HS-27A (cell line): ENCODE results near the gene DAD1.
"Not testable (repeated sequence)": the region's sequence is repeated elsewhere in the genome, so short reads cannot be mapped to it uniquely, and the experiment has no call there.

ENCODE experiments used
- DNase-seq: peaks from one replicate; pipeline ENCODE4 v3.0.0-alpha.2; 2012; ENCODE audit warnings: low read depth, missing footprints

Gene DAD1

GRCh38 chr14:22552001-22552826, 36.8 kb downstream of the DAD1 start:
- no peak for DNase-seq

- no peak for DNase-seq
These were observed 37.4 kb downstream of the DAD1 start for GRCh38 chr14:22551605-22551997.

DNA sequence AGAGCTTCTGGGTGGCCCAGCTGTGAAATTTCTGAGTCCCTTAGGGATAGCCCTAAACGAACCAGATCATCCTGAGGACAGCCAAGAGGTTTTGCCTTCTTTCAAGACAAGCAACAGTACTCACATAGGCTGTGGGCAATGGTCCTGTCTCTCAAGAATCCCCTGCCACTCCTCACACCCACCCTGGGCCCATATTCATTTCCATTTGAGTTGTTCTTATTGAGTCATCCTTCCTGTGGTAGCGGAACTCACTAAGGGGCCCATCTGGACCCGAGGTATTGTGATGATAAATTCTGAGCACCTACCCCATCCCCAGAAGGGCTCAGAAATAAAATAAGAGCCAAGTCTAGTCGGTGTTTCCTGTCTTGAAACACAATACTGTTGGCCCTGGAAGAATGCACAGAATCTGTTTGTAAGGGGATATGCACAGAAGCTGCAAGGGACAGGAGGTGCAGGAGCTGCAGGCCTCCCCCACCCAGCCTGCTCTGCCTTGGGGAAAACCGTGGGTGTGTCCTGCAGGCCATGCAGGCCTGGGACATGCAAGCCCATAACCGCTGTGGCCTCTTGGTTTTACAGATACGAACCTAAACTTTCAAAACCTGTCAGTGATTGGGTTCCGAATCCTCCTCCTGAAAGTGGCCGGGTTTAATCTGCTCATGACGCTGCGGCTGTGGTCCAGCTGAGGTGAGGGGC, 38.9 kb downstream of the DAD1 start:
- no peak for DNase-seq

DNA sequence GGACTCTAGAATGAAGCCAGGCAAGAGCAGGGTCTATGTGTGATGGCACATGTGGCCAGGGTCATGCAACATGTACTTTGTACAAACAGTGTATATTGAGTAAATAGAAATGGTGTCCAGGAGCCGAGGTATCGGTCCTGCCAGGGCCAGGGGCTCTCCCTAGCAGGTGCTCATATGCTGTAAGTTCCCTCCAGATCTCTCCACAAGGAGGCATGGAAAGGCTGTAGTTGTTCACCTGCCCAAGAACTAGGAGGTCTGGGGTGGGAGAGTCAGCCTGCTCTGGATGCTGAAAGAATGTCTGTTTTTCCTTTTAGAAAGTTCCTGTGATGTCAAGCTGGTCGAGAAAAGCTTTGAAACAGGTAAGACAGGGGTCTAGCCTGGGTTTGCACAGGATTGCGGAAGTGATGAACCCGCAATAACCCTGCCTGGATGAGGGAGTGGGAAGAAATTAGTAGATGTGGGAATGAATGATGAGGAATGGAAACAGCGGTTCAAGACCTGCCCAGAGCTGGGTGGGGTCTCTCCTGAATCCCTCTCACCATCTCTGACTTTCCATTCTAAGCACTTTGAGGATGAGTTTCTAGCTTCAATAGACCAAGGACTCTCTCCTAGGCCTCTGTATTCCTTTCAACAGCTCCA, 39.6 kb downstream of the DAD1 start:
- no peak for DNase-seq

GRCh38 chr14:22547948-22548750, 40.9 kb downstream of the DAD1 start:
- DNase-seq = no peak

DNA sequence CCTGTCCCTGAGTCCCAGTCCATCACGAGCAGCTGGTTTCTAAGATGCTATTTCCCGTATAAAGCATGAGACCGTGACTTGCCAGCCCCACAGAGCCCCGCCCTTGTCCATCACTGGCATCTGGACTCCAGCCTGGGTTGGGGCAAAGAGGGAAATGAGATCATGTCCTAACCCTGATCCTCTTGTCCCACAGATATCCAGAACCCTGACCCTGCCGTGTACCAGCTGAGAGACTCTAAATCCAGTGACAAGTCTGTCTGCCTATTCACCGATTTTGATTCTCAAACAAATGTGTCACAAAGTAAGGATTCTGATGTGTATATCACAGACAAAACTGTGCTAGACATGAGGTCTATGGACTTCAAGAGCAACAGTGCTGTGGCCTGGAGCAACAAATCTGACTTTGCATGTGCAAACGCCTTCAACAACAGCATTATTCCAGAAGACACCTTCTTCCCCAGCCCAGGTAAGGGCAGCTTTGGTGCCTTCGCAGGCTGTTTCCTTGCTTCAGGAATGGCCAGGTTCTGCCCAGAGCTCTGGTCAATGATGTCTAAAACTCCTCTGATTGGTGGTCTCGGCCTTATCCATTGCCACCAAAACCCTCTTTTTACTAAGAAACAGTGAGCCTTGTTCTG, 41.6 kb downstream of the DAD1 start:
- DNase-seq = peak; percentile 50

- DNase-seq = no peak
These were observed 42.3 kb downstream of the DAD1 start for GRCh38 chr14:22546722-22547071.

DNA sequence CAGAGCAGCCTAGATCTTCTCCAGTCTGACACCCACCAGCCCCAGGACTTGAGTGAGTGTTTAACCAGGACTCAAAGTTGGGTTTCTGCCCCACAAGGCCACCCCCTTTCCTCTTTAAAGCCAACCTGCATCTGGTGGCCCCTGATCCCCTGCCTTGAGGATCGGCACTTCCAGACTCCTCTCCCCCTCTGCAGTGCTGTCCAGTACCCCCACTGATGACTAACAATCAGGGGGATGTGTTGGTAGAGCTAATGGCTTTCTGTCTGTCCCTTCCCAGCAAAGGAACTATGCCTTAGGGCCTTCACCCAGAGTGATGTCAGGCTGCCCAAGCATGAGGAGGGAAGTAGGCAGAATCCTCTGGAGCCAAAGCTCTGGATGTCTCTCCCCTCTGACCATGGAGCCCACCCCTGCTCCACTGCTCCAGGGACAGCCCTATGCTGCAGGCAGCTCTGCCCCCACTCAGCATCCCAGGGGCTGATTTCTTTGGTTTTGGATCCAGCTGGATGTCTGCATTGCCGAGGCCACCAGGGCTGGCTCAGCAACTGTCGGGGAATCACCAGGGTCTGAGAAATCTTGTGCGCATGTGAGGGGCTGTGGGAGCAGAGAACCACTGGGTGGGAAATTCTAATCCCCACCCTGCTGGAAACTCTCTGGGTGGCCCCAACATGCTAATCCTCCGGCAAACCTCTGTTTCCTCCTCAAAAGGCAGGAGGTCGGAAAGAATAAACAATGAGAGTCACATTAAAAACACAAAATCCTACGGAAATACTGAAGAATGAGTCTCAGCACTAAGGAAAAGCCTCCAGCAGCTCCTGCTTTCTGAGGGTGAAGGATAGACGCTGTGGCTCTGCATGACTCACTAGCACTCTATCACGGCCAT, 42.9 kb downstream of the DAD1 start:
- DNase-seq = peak; percentile 74

DNA sequence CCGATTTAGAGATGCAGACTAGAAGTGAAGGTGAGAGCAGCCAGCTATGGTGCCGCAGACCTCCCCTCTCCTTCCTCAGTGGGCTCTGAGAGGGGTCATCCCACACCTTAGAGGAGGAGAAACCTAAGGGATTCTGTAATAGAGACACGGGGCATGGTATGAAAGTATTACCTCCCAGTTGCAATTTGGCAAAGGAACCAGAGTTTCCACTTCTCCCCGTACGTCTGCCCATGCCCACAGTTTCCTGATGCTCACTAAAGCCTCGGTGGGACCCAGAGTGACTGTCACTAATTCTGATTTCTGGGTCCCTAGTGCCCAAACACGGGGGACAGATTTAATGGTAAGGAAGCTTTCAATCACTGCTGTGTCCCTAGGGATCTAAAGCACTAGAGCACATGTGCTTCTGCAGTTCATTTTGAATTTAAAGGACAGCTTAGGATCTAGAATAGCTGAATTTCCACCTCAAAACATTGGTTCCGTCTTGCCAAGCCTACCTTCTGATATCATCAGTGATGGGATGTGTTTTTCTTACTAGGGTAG, 44.1 kb downstream of the DAD1 start:
- no peak for DNase-seq

- no peak for DNase-seq
These were observed 44.6 kb downstream of the DAD1 start for GRCh38 chr14:22544406-22544805.

DNA sequence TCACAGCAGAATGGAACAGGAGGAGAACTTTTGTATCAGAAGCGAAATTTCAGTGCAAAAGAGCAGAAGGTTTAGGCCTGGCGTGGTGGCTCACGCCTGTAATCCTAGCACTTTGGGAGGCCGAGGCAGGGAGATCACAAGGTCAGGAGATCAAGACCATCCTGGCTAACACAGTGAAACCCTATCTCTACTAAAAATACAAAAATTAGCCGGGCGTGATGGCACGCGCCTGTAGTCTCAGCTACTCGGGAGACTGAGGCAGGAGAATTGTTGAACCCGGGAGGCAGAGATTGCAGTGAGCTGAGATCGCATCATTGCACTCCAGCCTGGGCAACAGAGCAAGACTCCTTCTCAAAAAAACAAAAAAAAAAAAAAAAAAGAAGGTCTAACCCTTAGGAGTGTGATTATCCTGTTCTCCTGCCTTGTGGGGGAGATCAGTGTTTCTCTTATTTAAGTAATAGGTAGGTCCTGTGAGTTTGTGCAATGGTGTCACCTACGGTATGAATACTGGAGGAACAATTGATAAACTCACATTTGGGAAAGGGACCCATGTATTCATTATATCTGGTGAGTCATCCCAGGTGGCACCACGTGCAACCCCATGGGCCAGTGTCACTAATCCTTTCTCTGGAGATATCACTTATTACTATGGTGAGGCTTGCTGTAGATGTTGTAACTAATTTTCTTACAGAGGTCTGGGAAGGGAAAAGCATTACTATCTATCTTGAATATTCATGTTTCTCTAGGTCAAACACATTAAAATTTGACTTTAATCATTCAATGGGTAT, 45.3 kb downstream of the DAD1 start:
- DNase-seq = not testable (repeated sequence)

DNA sequence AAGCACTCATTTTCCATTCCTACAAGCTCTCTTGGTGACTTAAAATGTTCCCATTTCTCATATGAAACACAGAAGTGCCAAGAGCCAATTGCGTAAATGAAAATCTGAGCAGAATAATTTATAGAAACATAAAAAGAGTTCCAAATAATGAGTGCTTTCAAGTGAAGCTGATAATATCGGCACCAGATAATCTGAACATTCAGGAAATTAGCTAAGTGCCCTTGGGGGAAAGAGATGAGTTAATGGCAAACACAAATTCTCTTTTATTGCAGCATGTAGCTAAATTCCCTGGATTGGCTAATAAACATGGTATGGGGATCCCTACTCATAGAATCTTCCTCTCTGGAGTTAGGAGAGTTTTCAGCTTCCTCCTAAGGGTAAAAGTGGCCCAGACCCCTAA, 46.7 kb downstream of the DAD1 start:
- no peak for DNase-seq

- no peak for DNase-seq
These were observed 47.3 kb downstream of the DAD1 start for GRCh38 chr14:22541721-22542120.

- no peak for DNase-seq
These were observed 48.1 kb downstream of the DAD1 start for GRCh38 chr14:22540811-22541360.

DNA sequence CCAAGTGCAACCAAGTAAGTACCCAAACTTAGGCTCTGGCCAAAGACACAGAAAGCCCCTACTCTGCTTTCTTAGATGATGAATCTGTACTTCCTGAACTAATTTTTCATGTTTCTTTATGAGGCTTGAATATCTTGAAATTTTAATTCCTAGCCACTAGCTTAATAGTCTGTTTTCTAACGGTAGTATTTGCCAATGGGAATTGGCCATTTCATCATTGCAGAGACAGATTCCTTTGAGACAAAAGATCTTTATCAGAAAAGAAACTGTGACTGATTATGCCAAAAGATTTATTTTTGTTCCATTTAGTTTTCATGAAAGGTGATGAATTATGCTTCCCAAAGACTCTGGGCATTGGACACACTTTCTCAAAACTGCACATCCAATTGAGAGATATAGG, 48.7 kb downstream of the DAD1 start:
- DNase-seq = no peak

DNA sequence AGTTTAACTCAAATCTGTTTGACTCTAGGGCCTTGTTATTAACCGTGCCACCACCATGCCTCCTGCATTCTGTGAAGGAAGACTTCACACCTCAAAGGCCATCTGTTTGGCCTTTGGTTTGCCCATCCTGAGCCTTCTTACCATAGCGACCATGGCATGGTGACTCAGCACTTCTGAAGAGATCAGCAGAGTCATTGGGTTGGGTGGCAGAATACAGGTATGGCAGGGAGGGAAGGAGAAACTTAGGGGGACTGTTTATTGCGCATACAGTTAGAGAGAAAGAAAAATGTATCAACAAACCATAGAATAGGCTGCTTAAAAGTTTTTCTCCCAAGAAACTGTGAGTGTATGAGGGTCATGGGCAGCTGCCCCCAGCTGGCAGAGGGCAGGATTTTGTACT, 49.2 kb downstream of the DAD1 start:
- no peak for DNase-seq

GRCh38 chr14:22538671-22539228, 50.3 kb downstream of the DAD1 start:
- DNase-seq = no peak

DNA sequence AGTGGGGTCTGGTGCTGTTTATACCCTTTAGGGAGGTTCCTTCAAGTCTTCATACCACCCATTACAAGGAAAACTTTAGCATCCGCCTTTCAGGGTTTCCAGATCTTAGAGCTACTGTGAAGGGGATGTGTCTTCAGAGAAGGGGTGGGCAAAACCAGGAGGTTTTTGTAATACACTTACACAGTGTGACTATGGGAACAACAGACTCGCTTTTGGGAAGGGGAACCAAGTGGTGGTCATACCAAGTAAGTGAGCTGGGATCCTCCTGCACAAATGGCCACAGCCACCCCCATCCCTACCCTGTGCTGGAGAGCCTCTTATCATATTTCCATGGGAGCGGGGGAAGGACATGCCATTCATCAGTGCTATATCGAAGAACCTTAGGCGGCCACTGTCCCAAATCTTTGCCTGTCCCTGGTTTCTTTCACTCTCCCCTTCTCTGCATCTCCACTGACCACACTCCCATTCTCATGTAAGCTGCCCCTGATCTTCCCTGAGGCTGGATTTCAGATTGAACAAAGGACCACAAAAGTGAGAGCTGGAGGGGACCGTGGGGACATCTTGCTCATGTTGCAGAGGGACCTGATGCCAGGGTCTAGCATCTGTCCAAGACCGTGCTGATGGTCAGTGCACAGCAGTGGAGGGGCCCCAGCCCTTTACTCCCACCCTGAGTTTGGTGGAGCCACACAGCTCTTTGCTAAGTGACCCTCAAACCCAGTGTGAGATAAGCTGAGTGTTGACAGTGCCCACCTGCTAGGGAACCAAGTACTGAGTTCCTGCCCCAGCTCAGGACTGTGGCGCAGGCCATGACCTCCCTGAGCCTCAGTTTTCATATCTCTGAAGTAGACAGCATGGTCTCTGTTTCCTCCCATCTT, 51.4 kb downstream of the DAD1 start:
- no peak for DNase-seq
